ENCODE data around the gene SYTL3. TPM values are rescaled to one million over a fixed set of nuclear protein-coding genes. Genes with fewer than 3 reads are reported as not detected.

Gene SYTL3
- polyA plus RNA-seq, 1 of the 3 experiments (the other 2 are of a cell fraction), result 2.3 TPM

DNA sequence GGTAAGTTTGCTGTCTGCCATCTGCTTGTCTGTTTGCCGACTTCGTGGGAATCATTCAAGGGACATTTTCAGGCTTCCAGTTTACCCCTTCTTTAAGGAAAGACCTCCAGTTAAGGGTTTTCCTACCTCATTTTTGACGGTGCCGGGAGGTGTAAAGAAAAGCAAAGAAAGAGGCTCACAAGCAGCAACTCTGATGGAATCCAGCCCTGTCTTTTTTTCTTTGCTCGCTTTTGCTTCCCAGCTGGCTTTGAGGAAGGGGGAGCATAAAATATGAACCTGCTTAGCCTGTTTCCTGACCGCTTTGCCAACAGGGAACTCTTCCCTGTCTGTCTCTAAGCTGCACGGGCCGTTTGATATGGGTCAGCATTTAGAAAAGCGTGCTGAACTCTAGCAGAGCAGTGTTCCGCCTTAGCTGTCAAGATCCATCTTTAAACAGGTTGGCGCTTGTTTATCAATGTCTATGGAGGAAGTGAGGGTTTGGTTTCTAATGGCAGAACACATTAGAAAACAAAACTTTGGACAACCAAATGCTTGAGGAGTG is 13.8 kb downstream of the SYTL3 start:
- DNase-seq, result no peak
- no peaks in the 10 kb centered on the region for H3K27me3 ChIP-seq (ENCODE audit: insufficient read depth)
- no peak overlapping the region for H3K4me3 ChIP-seq (ENCODE audit: low read depth in 2 of 2, low read length in 1 of 2)
- H3F3A ChIP-seq (replicated peaks; ENCODE audit: insufficient read depth), result no peaks in the 10 kb centered on the region
- H2AFZ ChIP-seq (ENCODE audit: low read depth), result no peak overlapping the region
- no peaks in the 10 kb centered on the region for H3K79me2 ChIP-seq (ENCODE audit: insufficient read depth)
- no peak for TF ChIP-seq FOXJ3 (CRISPR knock-in tag; IDR thresholded peaks at IDR 0.05)
- no peak for TF ChIP-seq RXRA (IDR thresholded peaks at IDR 0.05; ENCODE audit: borderline replicate concordance, low read depth)
- TF ChIP-seq SIN3A (IDR thresholded peaks at IDR 0.05; ENCODE audit: borderline replicate concordance, low read depth, low read length), result no peak
- TF ChIP-seq, protein P1, sequence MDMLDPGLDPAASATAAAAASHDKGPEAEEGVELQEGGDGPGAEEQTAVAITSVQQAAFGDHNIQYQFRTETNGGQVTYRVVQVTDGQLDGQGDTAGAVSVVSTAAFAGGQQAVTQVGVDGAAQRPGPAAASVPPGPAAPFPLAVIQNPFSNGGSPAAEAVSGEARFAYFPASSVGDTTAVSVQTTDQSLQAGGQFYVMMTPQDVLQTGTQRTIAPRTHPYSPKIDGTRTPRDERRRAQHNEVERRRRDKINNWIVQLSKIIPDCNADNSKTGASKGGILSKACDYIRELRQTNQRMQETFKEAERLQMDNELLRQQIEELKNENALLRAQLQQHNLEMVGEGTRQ (IDR thresholded peaks at IDR 0.05; ENCODE audit: borderline replicate concordance, low read depth, low read length), result no peak
- TF ChIP-seq, protein P2, sequence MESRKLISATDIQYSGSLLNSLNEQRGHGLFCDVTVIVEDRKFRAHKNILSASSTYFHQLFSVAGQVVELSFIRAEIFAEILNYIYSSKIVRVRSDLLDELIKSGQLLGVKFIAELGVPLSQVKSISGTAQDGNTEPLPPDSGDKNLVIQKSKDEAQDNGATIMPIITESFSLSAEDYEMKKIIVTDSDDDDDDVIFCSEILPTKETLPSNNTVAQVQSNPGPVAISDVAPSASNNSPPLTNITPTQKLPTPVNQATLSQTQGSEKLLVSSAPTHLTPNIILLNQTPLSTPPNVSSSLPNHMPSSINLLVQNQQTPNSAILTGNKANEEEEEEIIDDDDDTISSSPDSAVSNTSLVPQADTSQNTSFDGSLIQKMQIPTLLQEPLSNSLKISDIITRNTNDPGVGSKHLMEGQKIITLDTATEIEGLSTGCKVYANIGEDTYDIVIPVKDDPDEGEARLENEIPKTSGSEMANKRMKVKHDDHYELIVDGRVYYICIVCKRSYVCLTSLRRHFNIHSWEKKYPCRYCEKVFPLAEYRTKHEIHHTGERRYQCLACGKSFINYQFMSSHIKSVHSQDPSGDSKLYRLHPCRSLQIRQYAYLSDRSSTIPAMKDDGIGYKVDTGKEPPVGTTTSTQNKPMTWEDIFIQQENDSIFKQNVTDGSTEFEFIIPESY (IDR thresholded peaks at IDR 0.05; ENCODE audit: borderline replicate concordance, low read depth), result no peak
- no peak for TF ChIP-seq MAX (IDR thresholded peaks at IDR 0.05; ENCODE audit: low read depth)
- TF ChIP-seq RCOR1 (IDR thresholded peaks at IDR 0.05; ENCODE audit: low read length), result no peak
- TF ChIP-seq, protein P3, sequence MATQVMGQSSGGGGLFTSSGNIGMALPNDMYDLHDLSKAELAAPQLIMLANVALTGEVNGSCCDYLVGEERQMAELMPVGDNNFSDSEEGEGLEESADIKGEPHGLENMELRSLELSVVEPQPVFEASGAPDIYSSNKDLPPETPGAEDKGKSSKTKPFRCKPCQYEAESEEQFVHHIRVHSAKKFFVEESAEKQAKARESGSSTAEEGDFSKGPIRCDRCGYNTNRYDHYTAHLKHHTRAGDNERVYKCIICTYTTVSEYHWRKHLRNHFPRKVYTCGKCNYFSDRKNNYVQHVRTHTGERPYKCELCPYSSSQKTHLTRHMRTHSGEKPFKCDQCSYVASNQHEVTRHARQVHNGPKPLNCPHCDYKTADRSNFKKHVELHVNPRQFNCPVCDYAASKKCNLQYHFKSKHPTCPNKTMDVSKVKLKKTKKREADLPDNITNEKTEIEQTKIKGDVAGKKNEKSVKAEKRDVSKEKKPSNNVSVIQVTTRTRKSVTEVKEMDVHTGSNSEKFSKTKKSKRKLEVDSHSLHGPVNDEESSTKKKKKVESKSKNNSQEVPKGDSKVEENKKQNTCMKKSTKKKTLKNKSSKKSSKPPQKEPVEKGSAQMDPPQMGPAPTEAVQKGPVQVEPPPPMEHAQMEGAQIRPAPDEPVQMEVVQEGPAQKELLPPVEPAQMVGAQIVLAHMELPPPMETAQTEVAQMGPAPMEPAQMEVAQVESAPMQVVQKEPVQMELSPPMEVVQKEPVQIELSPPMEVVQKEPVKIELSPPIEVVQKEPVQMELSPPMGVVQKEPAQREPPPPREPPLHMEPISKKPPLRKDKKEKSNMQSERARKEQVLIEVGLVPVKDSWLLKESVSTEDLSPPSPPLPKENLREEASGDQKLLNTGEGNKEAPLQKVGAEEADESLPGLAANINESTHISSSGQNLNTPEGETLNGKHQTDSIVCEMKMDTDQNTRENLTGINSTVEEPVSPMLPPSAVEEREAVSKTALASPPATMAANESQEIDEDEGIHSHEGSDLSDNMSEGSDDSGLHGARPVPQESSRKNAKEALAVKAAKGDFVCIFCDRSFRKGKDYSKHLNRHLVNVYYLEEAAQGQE (IDR thresholded peaks at IDR 0.05; ENCODE audit: low read depth, low read length), result no peak
- no peak for TF ChIP-seq CTCF (IDR thresholded peaks at IDR 0.05)
- no peak for TF ChIP-seq YY1 (IDR thresholded peaks at IDR 0.05; ENCODE audit: low read depth)
- TF ChIP-seq EP300 (IDR thresholded peaks at IDR 0.05; ENCODE audit: borderline replicate concordance in 1 of 2, low read depth in 1 of 2, low read length in 1 of 2), result no peak
- TF ChIP-seq, protein P4, sequence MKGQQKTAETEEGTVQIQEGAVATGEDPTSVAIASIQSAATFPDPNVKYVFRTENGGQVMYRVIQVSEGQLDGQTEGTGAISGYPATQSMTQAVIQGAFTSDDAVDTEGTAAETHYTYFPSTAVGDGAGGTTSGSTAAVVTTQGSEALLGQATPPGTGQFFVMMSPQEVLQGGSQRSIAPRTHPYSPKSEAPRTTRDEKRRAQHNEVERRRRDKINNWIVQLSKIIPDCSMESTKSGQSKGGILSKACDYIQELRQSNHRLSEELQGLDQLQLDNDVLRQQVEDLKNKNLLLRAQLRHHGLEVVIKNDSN (IDR thresholded peaks at IDR 0.05; ENCODE audit: borderline replicate concordance, low read depth), result no peak
- TF ChIP-seq PBX3 (IDR thresholded peaks at IDR 0.05), result no peak
- TF ChIP-seq TAF1 (IDR thresholded peaks at IDR 0.05; ENCODE audit: borderline replicate concordance, low read depth, low read length), result no peak
- TF ChIP-seq MXI1 (IDR thresholded peaks at IDR 0.05; ENCODE audit: low read depth, low read length), result no peak
- TF ChIP-seq IRF3 (IDR thresholded peaks at IDR 0.05; ENCODE audit: low read depth, low read length), result no peak
- H4K20me1 ChIP-seq (ENCODE audit: insufficient read depth), result no peaks in the 10 kb centered on the region
- H3K9ac ChIP-seq, result no peak overlapping the region
- 86% methylated on average over 11 of the region's 11 CpGs for WGBS (ENCODE audit: low lambda C conversion rate)
- no peak overlapping the region for H3K4me2 ChIP-seq
- CTCF ChIA-PET, result interaction anchor here (2.1 to 2.4 kb wide), 2 partner anchors 27 to 58 kb away, joined by 5 to 7 read pairs; no protein-coding TSS in a partner anchor
- H3K27ac ChIP-seq (ENCODE audit: low read depth in 2 of 2, low read length in 1 of 2), result no peak overlapping the region
- POLR2A ChIA-PET, result interaction anchor here (0.6 kb wide), 1 partner anchor 14 kb away, joined by 3 read pairs; no protein-coding TSS in a partner anchor
- no peaks in the 10 kb centered on the region for H3K4me1 ChIP-seq (ENCODE audit: control insufficient read depth in 1 of 2, insufficient read depth in 2 of 2, low read depth in 1 of 2, low read length in 1 of 2)
- no peaks in the 10 kb centered on the region for H3K9me2 ChIP-seq
- no peaks in the 10 kb centered on the region for H3K36me3 ChIP-seq (replicated peaks in 1 of 2; ENCODE audit: control insufficient read depth in 1 of 2, insufficient read depth in 2 of 2, low read length in 1 of 2)
- no peaks in the 10 kb centered on the region for H3K9me3 ChIP-seq
